Ishikawa (cell line): ENCODE results near the gene VSX1.

ENCODE experiments used
- CEBPB ChIP-seq: IDR thresholded peaks from 2 replicates; pipeline ENCODE4 v1.6.1; 2012
- CREB1 ChIP-seq: IDR thresholded peaks from 2 replicates; pipeline ENCODE4 v1.6.1; 2012; ENCODE audit warnings: low read depth
- EGR1 ChIP-seq: IDR thresholded peaks from 2 replicates; pipeline ENCODE4 v1.6.1; 2012
- EP300 ChIP-seq: IDR thresholded peaks from 2 replicates; pipeline ENCODE4 v1.6.1; 2012; ENCODE audit warnings: borderline replicate concordance
- FOXM1 ChIP-seq: IDR thresholded peaks from 2 replicates; pipeline ENCODE4 v1.6.1; 2012; ENCODE audit warnings: low read depth, borderline replicate concordance
- MAX ChIP-seq: IDR thresholded peaks from 2 replicates; pipeline ENCODE4 v1.6.1; 2012
- NFIC ChIP-seq: IDR thresholded peaks from 2 replicates; pipeline ENCODE4 v1.6.1; 2012
- RAD21 ChIP-seq: IDR thresholded peaks from 2 replicates; pipeline ENCODE4 v1.6.1; 2012; ENCODE audit warnings: low read depth
- REST ChIP-seq: IDR thresholded peaks from 2 replicates; pipeline ENCODE4 v1.6.1; 2012; ENCODE audit warnings: low read depth, mild to moderate bottlenecking
- TAF1 ChIP-seq: IDR thresholded peaks from 2 replicates; pipeline ENCODE4 v1.6.1; 2012; ENCODE audit warnings: low read depth, mild to moderate bottlenecking
- TCF12 ChIP-seq: IDR thresholded peaks from 2 replicates; pipeline ENCODE4 v1.6.1; 2012; ENCODE audit warnings: low read depth
- TEAD4 ChIP-seq: IDR thresholded peaks from 2 replicates; pipeline ENCODE4 v1.6.1; 2012
- USF1 ChIP-seq: IDR thresholded peaks from 2 replicates; pipeline ENCODE4 v1.6.1; 2012
- YY1 ChIP-seq: IDR thresholded peaks from 2 replicates; pipeline ENCODE4 v1.6.1; 2012; ENCODE audit warnings: low read depth
- ZBTB7A ChIP-seq: IDR thresholded peaks from 2 replicates; pipeline ENCODE4 v1.6.1; 2012; ENCODE audit warnings: low read depth

The VSX1 gene

GRCh38 chr20:25081730-25082497, at the start of gene VSX1:
Gene VSX1, minus strand, starts transcription at chr20:25082141. Its CDS starts 45 bp downstream, at chr20:25082096.
- TF ChIP-seq MAX (no peak), FOXM1 (no peak), ZBTB7A (no peak), TEAD4 (no peak), TCF12 (no peak), EP300 (no peak), CREB1 (no peak), CEBPB (no peak), RAD21 (no peak), TAF1 (no peak), NFIC (no peak), USF1 (no peak), REST (no peak), EGR1 (no peak), YY1 (no peak)

GRCh38 chr20:25129908-25130307, 48.0 kb upstream of the VSX1 start:
- TF ChIP-seq TAF1: no peak

- TF ChIP-seq TAF1: no peak
- no peak for TF ChIP-seq REST
- no peak for TF ChIP-seq FOXM1
- no peak for TF ChIP-seq TEAD4
- TF ChIP-seq MAX: no peak
- TF ChIP-seq RAD21: no peak
- TF ChIP-seq EP300: no peak
- TF ChIP-seq ZBTB7A: no peak
- no peak for TF ChIP-seq USF1
- no peak for TF ChIP-seq NFIC
- no peak for TF ChIP-seq TCF12
- no peak for TF ChIP-seq CEBPB
- TF ChIP-seq EGR1: no peak
- TF ChIP-seq YY1: no peak
- TF ChIP-seq CREB1: no peak
Observed at GRCh38 chr20:25129428-25129827, 47.5 kb upstream of the VSX1 start.

GRCh38 chr20:25128649-25129048, 46.7 kb upstream of the VSX1 start:
- TF ChIP-seq USF1 (no peak), NFIC (no peak), MAX (no peak), EP300 (no peak), REST (no peak), TAF1 (no peak), CEBPB (no peak), RAD21 (no peak), EGR1 (no peak), TCF12 (no peak), TEAD4 (no peak), YY1 (no peak), FOXM1 (no peak), ZBTB7A (no peak), CREB1 (no peak)
